GM12878 (cell line): ENCODE data around the gene STX3. TPM values are rescaled to one million over a fixed set of nuclear protein-coding genes. Genes with fewer than 3 reads are reported as not detected.

Experiments used
- ATAC-seq: fragments of 200-7000 bp; cut with Tn5 transposase; 3 replicates; pipeline ENCODE4 v1.9.1; 2020; ENCODE audit warnings: mild to moderate bottlenecking, moderate library complexity
- BruUV-seq: library from RNA; stranded (reverse); fragments of 400-500 nt; replicated peaks from 2 replicates; lab custom pipeline; 2021; lab: Mats Ljungman, UMichigan
- CTCF ChIA-PET: fragments of 300-600 bp; sonication (Branson Sonifier 250); formaldehyde crosslinking; extraction: SDS; loops from one replicate; lab custom pipeline; 2021; ENCODE audit warnings: inconsistent platforms; lab: Yijun Ruan, JAX
- POLR2A ChIA-PET: fragments of 350-600 bp; formaldehyde crosslinking; extraction: SDS; loops from one replicate; lab custom pipeline; 2021; ENCODE audit warnings: inconsistent platforms; lab: Charles Lee
- RAD21 ChIA-PET: fragments of 300-600 bp; sonication (Branson Sonifier 250); formaldehyde crosslinking; loops from one replicate; lab custom pipeline; 2023; ENCODE audit warnings: antibody characterized with exemption; ENCODE audit not compliant: unreplicated experiment; lab: Charles Lee
- SMC1A ChIA-PET: fragments of 300-600 bp; sonication (Branson Sonifier 250); formaldehyde crosslinking; loops from one replicate; lab custom pipeline; 2023; ENCODE audit not compliant: unreplicated experiment, uncharacterized antibody; lab: Charles Lee
- DNase-seq: peaks from one replicate; pipeline ENCODE4 v3.0.0-alpha.2; 2011; ENCODE audit warnings: low read depth, low spot score
- FAIRE-seq: peaks from 3 replicates; lab custom pipeline; 2011; peaks lifted over from hg19 to GRCh38; lab: Jason Lieb, UNC
- H2AFZ ChIP-seq: 2 replicates; pipeline ENCODE4 v1.6.0; 2011; ENCODE audit warnings: low read depth, low read length, control low read depth; ENCODE audit not compliant: control insufficient read depth
- H3K27ac ChIP-seq: 2 replicates; pipeline ENCODE4 v1.5.1; 2011; ENCODE audit warnings: control low read depth; ENCODE audit not compliant: control insufficient read depth, insufficient read depth
- H3K27me3 ChIP-seq, 2 experiments: replicated peaks in 1 of 2; 2 replicates each; pipeline versions ENCODE4 v1.6.0 to v1.6.1; 2011; ENCODE audit warnings: low read length in 1 of 2; ENCODE audit not compliant: control insufficient read depth in 2 of 2, insufficient read depth in 2 of 2
- H3K36me3 ChIP-seq, 2 experiments: 2 replicates each; pipeline ENCODE4 v1.5.1; 2011; ENCODE audit warnings: low read length in 1 of 2; ENCODE audit not compliant: control insufficient read depth in 2 of 2, insufficient read depth in 2 of 2
- H3K4me1 ChIP-seq: 2 replicates; pipeline ENCODE4 v1.6.1; 2011; ENCODE audit warnings: mild to moderate bottlenecking, low read length, moderate library complexity, mixed read lengths; ENCODE audit not compliant: control insufficient read depth, insufficient read depth
- H3K4me2 ChIP-seq: 2 replicates; pipeline ENCODE4 v1.6.0; 2011; ENCODE audit warnings: control low read depth; ENCODE audit not compliant: control insufficient read depth, insufficient read depth
- H3K4me3 ChIP-seq: fragments of 200-600 bp; sonication (generic); 2 replicates; pipeline ENCODE4 v1.5.1; 2016
- H3K79me2 ChIP-seq: 2 replicates; pipeline ENCODE4 v1.6.0; 2011; ENCODE audit warnings: low read length; ENCODE audit not compliant: control insufficient read depth, insufficient read depth
- H3K9ac ChIP-seq: 2 replicates; pipeline ENCODE4 v1.8.0; 2011; ENCODE audit warnings: low read length, control low read depth, mixed read lengths; ENCODE audit not compliant: control insufficient read depth, insufficient read depth
- H3K9me3 ChIP-seq: replicated peaks from 3 replicates; pipeline ENCODE4 v1.5.1; 2011; ENCODE audit warnings: mild to moderate bottlenecking, low read length; ENCODE audit not compliant: control insufficient read depth, insufficient read depth
- H4K20me1 ChIP-seq: 2 replicates; pipeline ENCODE4 v1.6.0; 2011; ENCODE audit not compliant: control insufficient read depth, insufficient read depth
- ATF2 ChIP-seq: IDR thresholded peaks from 2 replicates; pipeline ENCODE4 v1.6.1; 2012; ENCODE audit warnings: low read length, inconsistent platforms
- BCLAF1 ChIP-seq: fragments of 450-650 bp; IDR thresholded peaks from 2 replicates; pipeline ENCODE4 v1.6.1; 2017; ENCODE audit warnings: antibody characterized with exemption, mild to moderate bottlenecking, moderate library complexity
- BHLHE40 ChIP-seq, 2 experiments: fragments of 450-650 bp in 1 of 2; IDR thresholded peaks; 2 replicates each; pipeline ENCODE4 v1.6.1; 2011 to 2017; ENCODE audit warnings: low read depth in 2 of 2, borderline replicate concordance in 1 of 2, improper control_type of control experiment in 1 of 2, low read length in 1 of 2, mild to moderate bottlenecking in 1 of 2
- CBX5 ChIP-seq: sonication (generic); IDR thresholded peaks from 2 replicates; pipeline ENCODE4 v1.6.1; 2016; ENCODE audit warnings: low read depth, moderate library complexity, mild to moderate bottlenecking, inconsistent platforms
- CHD4 ChIP-seq: fragments of 200-600 bp; sonication (generic); IDR thresholded peaks from 2 replicates; pipeline ENCODE4 v1.6.1; 2016; ENCODE audit warnings: mild to moderate bottlenecking
- CREB1 ChIP-seq: IDR thresholded peaks from 2 replicates; pipeline ENCODE4 v1.6.1; 2012; ENCODE audit warnings: low read depth, mild to moderate bottlenecking, inconsistent platforms
- EP300 ChIP-seq, 2 experiments: fragments of 150-350 bp in 1 of 2; IDR thresholded peaks; 2 replicates each; pipeline ENCODE4 v1.6.1; 2011 to 2012; ENCODE audit warnings: low read depth in 2 of 2, low read length in 2 of 2, borderline replicate concordance in 1 of 2, improper control_type of control experiment in 1 of 2, inconsistent platforms in 1 of 2; ENCODE audit not compliant: control insufficient read depth in 1 of 2
- FOS ChIP-seq: IDR thresholded peaks from 3 replicates; pipeline ENCODE4 v1.6.1; 2011; ENCODE audit warnings: borderline replicate concordance; ENCODE audit not compliant: insufficient read length; ENCODE audit errors: extremely low read depth
- MAX ChIP-seq: IDR thresholded peaks from 2 replicates; pipeline ENCODE4 v1.6.1; 2012; ENCODE audit warnings: low read depth, low read length, improper control_type of control experiment
- MTA2 ChIP-seq: fragments of 450-650 bp; IDR thresholded peaks from 2 replicates; pipeline ENCODE4 v1.6.1; 2016; ENCODE audit warnings: low read depth, mild to moderate bottlenecking, moderate library complexity
- NFYA ChIP-seq: IDR thresholded peaks from 2 replicates; pipeline ENCODE4 v1.6.1; 2011; ENCODE audit warnings: low read depth, mild to moderate bottlenecking, low read length, improper control_type of control experiment, borderline replicate concordance
- PML ChIP-seq: IDR thresholded peaks from 2 replicates; pipeline ENCODE4 v1.6.1; 2012; ENCODE audit warnings: low read length, inconsistent platforms
- RAD21 ChIP-seq: IDR thresholded peaks from 2 replicates; pipeline ENCODE4 v1.6.1; 2011; ENCODE audit warnings: mild to moderate bottlenecking, low read depth, low read length, moderate library complexity; ENCODE audit not compliant: insufficient read depth
- SRF ChIP-seq, 2 experiments: IDR thresholded peaks; 2 replicates each; pipeline ENCODE4 v1.6.1; 2011; ENCODE audit warnings: low read depth in 2 of 2, low read length in 2 of 2, mild to moderate bottlenecking in 1 of 2, moderate library complexity in 1 of 2
- ZNF622 ChIP-seq: fragments of 450-650 bp; IDR thresholded peaks from 2 replicates; pipeline ENCODE4 v1.6.1; 2017; ENCODE audit warnings: mild to moderate bottlenecking, inconsistent platforms
- WGBS: methylation state at CpG from one replicate; pipeline ENCODE4 v1.1.6; 2016; ENCODE audit warnings: low lambda C conversion rate; ENCODE audit not compliant: insufficient replicate concordance, insufficient coverage; ENCODE audit errors: missing lambda C conversion rate; 5-methylcytosine and 5-hydroxymethylcytosine counted together
- in situ Hi-C: fragments of 300-500 bp; cut with MboI; formaldehyde crosslinking; loops from 9 replicates; pipeline ENCODE4 v1.14.3; 2018; ENCODE audit warnings: mixed read lengths
- intact Hi-C: fragments of 100-400 bp; cut with micrococcal nuclease; formaldehyde crosslinking; loops from one replicate; pipeline ENCODE4 v1.14.2; 2022; ENCODE audit not compliant: unreplicated experiment
- polyA plus RNA-seq, 11 experiments: library from polyadenylated mRNA; depleted of rRNA in 4 of 11; unstranded in 6 of 11; stranded (reverse) in 5 of 11; fragments of >200 nt; fragmentation: Nextera tagmentation in 4 of 11; fragmentation: Illumina TruSeq in 1 of 11; extraction: Ambion mirVana in 4 of 11; extraction: Trizol in 1 of 11; gene quantifications; 1 replicate in 1 of 11; 2 replicates in 10 of 11; pipeline versions ENCODE4 v1.2.1 to v1.2.3, GENCODE V29; 2011 to 2016; ENCODE audit warnings: inconsistent platforms in 2 of 11, missing spikeins in 2 of 11, low read depth in 1 of 11
- total RNA-seq, 4 experiments: library from RNA; depleted of rRNA in 3 of 4; stranded (reverse); fragments of >200 nt in 3 of 4; fragmentation: Illumina TruSeq in 1 of 4; extraction: Trizol in 1 of 4; gene quantifications; 2 replicates each; pipeline versions ENCODE4 v1.2.1 to v1.2.3, GENCODE V29; 2013 to 2021

STX3 gene
- total and polyA plus RNA-seq, 10 of the 15 experiments (the other 5 are each of a cell fraction or from before 2014, with no cell fraction given): 0.11 to 2.5 (median 1.1) TPM

GRCh38 chr11:59755701-59756557 lies 753 bp downstream of the STX3 start:
- ChIA-PET POLR2A (interaction anchor here (1.5 kb wide), 1 partner anchor 45 kb away, joined by 4 read pairs; no protein-coding TSS in a partner anchor), CTCF (interaction anchor here (0.6 to 6.9 kb wide), 11 partner anchors 16 to 863 kb away, joined by 3 to 88 read pairs (median 9); partner anchors contain the start of gene MRPL16), SMC1A (interaction anchor here (0.5 to 3.2 kb wide), 6 partner anchors 40 to 495 kb away, joined by 3 to 21 read pairs (median 4); no protein-coding TSS in a partner anchor), RAD21 (interaction anchor here (1.0 to 4.5 kb wide), 6 partner anchors 16 to 495 kb away, joined by 3 to 31 read pairs (median 6); no protein-coding TSS in a partner anchor)
- H3K79me2 ChIP-seq: no peaks in the 10 kb centered on the region
- in situ Hi-C loops: loop anchor here (5.0 to 10.0 kb wide), 2 partner anchors 46 to 499 kb away; no protein-coding TSS in a partner anchor
- no peak overlapping the region for H2AFZ ChIP-seq
- 19% methylated on average over 16 of the region's 23 CpGs for WGBS
- H3K4me1 ChIP-seq: peaks cover 4% of the 10 kb centered on the region
- H3K4me3 ChIP-seq: peak overlapping the region; percentile 97; the same call in 1 of the 2 replicates
- intact Hi-C loops: loop anchor here (2.0 kb wide), 1 partner anchor 55 kb away; the partner anchor contains the start of gene MRPL16
- ATAC-seq (peak; percentile 18), FAIRE-seq (no peak), DNase-seq (no peak)
- peak overlapping the region; percentile 100 for H3K4me2 ChIP-seq
- no peaks in the 10 kb centered on the region for H3K36me3 ChIP-seq
- H3K9ac ChIP-seq: no peak overlapping the region
- no peak overlapping the region for H3K27ac ChIP-seq
- no peaks in the 10 kb centered on the region; the same call in 1 of the 2 replicates for H4K20me1 ChIP-seq
- peaks cover 0 to 3% of the 10 kb centered on the region in 2 experiments; a peak in 1 of 4 replicates for H3K27me3 ChIP-seq
- H3K9me3 ChIP-seq: no peaks in the 10 kb centered on the region
- BruUV-seq: TSS peak; percentile 59
- no peak for TF ChIP-seq RAD21
- TF ChIP-seq MAX: no peak
- no peak for TF ChIP-seq SRF (IDR thresholded peaks at IDR 0.05; ENCODE audit: low read depth in 2 of 2, low read length in 2 of 2)
- no peak for TF ChIP-seq BHLHE40 (IDR thresholded peaks at IDR 0.05; ENCODE audit: borderline replicate concordance in 1 of 2, low read depth in 2 of 2, low read length in 1 of 2)
- TF ChIP-seq CHD4: no peak
- TF ChIP-seq EP300 (IDR thresholded peaks at IDR 0.05; ENCODE audit: borderline replicate concordance in 1 of 2, control insufficient read depth in 1 of 2, low read depth in 2 of 2, low read length in 2 of 2): no peak
- no peak for TF ChIP-seq CREB1
- no peak for TF ChIP-seq MTA2
- TF ChIP-seq FOS: no peak
- no peak for TF ChIP-seq CBX5
- TF ChIP-seq PML: no peak
- TF ChIP-seq BCLAF1: no peak
- no peak for TF ChIP-seq ZNF622
- TF ChIP-seq NFYA: no peak
- no peak for TF ChIP-seq ATF2
